ENCODE results near the gene ACKR3.

DNA sequence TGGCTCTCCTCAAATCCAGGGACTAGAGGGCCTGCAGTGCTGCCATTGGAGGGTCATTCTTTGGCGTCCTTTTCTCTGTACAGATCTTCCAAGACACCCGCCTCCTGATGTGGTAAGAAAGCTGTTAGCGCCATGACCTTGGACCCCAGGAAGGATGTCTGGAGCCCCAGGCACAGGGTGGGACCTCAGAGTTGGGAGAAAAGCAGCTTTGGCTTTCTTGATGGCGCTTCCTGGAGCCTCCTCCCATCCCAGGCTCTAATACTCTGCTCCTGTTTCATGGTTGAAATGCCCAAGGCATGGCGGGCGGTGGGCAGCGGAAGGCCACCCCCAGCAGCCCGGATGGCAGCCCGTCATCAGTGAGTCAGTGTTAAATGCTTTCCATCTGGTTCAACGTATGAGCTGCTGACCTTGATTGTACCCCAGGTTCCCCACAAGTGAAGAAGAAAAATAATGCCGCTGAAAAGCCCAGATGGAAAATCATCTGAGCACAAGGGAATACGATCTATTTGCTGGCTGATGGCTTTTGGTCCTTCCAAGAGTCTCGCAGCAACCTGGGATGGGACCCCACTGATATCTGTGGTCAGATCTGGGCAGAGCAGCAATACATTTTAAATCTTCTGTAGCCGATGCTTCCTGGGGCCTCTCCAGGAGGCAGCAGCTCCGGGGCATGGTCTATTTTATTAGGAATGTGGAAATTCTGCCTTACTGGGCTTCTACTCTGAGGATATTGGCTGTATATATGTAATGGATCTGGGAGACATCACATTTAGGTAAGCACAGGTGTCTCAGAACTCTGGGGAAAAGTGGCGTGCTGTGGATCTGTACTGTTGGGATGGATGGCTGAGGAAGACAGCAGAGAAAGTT lies 15.1 kb downstream of the ACKR3 start:
- TF ChIP-seq, protein P1, sequence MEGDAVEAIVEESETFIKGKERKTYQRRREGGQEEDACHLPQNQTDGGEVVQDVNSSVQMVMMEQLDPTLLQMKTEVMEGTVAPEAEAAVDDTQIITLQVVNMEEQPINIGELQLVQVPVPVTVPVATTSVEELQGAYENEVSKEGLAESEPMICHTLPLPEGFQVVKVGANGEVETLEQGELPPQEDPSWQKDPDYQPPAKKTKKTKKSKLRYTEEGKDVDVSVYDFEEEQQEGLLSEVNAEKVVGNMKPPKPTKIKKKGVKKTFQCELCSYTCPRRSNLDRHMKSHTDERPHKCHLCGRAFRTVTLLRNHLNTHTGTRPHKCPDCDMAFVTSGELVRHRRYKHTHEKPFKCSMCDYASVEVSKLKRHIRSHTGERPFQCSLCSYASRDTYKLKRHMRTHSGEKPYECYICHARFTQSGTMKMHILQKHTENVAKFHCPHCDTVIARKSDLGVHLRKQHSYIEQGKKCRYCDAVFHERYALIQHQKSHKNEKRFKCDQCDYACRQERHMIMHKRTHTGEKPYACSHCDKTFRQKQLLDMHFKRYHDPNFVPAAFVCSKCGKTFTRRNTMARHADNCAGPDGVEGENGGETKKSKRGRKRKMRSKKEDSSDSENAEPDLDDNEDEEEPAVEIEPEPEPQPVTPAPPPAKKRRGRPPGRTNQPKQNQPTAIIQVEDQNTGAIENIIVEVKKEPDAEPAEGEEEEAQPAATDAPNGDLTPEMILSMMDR (conservative IDR thresholded peaks at IDR 0.05; ENCODE audit: low read length) = no peak
- TF ChIP-seq EZH2phosphoT487 (IDR thresholded peaks at IDR 0.05; ENCODE audit: borderline replicate concordance, low read depth, low read length) = no peak
